Measurements from ENCODE around the gene NEB.
"Not testable (repeated sequence)": the region's sequence is repeated elsewhere in the genome, so short reads cannot be mapped to it uniquely, and the experiment has no call there.

The NEB gene

DNA sequence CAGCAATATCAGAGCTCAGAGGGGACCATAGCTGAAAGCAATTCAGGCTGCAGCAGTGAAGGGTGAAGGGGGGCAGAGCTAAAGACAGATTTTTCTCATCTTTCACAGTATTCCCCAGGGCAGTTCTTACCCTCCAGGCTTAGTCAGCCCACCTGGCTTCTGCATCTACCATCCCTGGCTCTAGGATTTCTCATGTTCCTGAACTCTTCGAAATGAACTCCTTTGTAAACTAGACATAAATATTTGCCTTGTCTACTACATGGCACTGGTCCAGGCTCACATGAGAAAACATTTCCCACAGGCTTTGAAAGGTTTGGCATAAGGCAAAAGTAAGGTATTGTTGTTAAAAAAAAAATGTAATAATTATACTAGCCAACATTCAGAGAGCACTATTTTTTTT lies 23.6 kb upstream of the NEB start:
- DNase-seq: peak; percentile 25

- no peak for DNase-seq
Measured at GRCh38 chr2:151756820-151757219, 22.5 kb upstream of the NEB start.

GRCh38 chr2:151754253-151754897 lies 20.1 kb upstream of the NEB start:
- no peak for DNase-seq

- no peak for DNase-seq
Measured at GRCh38 chr2:151753540-151753939, 19.3 kb upstream of the NEB start.

GRCh38 chr2:151745261-151745660 lies 11.0 kb upstream of the NEB start:
- not testable (repeated sequence) for DNase-seq

DNA sequence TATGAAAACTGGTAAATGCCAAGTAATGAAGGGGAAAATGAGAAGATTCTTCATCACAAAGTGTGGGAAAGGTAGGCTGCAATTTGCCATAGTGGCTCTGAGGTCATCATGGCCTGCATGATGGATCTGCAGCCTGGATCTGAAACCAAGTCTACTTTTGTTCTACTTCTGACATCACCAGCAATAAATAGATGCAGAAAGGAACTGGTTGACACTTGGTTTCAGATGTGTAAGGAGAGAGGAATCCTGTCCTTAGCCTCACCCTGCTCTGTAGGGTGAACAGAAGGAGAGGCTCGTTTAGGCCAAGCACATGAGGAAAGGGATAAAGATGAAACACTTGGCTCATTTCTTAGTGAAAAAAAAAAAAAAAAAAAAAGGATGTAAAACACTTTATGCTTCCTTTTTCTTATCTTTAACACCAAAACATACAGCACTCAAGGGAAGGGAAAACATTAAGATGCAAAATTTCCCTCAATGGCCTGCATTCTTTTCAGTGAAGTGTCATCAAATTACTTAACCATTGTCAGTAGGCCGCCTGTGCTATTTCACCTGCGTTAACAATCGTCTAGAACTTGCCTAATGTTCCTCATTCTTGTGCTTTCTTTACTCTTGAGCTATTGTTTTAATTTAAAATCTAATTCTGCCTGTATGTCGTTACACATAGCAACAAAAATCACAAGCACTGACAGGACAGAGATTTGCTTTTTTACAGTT lies 3.9 kb downstream of the NEB start:
- no peak for DNase-seq

GRCh38 chr2:151729837-151730236 lies 4.4 kb downstream of the NEB start:
- DNase-seq: no peak

DNA sequence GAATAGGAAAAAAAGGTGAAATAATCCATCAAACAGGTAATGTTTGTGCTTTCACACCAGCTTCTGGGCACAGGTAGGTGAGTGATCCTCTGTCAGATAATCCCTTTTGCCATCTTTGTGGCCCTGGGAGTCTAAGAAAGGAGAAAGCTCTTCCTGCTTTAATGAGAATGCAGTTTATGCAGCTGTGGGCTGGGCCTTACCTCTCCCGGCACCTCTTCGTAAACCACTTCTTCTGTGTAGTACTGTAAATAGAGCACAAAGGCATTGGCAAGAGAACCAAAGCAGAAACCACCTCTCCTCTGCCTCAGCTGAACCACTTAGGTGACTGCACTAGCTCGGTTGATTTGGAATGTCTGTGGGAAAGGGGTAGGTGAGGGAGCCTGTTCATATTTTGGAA lies 4.9 kb downstream of the NEB start:
- DNase-seq: no peak

- DNase-seq: peak; percentile 0
Measured at GRCh38 chr2:151728804-151729414, 5.4 kb downstream of the NEB start.

DNA sequence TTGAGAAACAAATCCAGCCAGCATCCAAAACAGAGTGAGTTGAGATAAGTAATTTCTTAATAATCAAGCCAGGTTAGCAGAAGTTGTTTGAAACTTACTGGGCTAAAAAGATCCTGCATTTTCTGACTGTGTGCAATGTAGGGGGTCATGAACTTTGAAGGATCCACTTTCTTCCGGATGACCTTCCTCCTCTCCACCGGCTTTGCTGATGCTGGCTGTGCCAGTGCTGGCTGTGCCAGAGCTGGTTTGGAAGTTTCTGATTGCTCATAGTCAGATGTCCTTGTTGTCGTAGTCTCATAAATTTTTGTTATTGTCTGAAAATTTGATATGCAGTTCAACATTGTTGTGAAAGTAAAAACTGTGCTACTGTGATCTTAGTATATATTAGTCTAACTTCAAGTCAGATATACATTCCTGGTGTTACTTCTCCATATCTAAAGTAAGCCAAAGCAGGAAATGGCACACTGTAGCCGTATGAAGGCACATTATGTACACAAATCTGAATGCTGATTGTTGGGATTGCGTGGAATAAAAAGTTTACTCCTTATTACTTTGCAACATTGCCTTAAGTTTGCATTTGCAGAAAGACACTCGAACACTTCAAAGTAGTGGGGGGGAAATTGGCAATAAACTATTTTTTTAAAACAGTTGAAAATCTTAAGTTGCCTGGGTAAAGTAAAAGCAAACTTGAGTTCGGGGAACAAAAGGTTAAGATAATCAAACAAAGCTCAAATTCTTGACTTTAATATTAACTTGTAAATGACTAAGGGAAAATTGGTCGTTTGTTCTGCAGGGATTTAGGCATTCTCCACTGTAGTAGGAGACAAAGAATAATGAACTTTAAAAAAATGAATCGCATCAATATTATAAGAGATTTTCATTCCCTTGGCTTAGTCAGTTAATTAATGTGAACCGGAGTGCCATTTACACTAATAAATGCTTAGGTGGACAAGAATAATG lies 6.4 kb downstream of the NEB start:
- peak; percentile 23 for DNase-seq

DNA sequence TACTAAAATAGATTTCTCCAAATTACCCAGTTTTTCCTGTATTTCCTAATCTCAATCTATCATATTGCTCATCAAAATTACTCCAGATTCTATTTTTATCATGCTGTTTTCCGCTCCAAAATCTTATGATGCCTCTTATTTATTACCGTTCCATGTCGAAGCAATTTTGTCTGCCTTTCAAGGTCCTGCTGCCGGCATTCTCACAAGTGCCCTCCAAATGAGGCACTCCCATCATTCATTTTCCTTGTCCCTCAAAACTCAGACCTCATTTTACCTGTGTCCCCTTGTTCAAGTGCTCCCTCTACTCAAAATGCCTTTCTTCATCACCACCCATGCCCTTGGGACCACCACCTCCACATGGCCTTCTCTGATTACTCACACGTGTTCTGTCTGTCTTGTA lies 13.1 kb downstream of the NEB start:
- no peak for DNase-seq

- no peak for DNase-seq
Measured at GRCh38 chr2:151720521-151720920, 13.8 kb downstream of the NEB start.

DNA sequence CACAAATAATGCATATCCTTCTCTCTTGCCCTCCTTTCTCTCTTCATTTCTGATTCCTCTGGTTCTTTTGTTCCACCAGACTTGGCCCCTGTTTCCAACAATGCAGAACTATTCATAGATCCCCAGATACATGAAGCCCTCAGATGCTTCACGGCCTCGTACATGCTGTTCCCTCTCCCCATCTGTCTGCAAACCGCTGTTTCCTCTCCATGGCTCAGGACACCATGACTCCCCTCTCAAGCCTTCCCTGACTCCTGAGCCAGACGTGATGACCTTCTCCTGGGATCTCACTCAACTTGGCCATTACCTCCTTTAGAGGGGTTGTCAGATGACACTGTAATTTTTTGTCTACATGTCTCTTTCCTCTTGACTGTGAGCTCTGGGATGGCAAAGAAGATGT lies 15.5 kb downstream of the NEB start:
- DNase-seq: no peak

GRCh38 chr2:151718247-151718646 lies 16.0 kb downstream of the NEB start:
- no peak for DNase-seq

GRCh38 chr2:151716721-151717120 lies 17.6 kb downstream of the NEB start:
- no peak for DNase-seq

DNA sequence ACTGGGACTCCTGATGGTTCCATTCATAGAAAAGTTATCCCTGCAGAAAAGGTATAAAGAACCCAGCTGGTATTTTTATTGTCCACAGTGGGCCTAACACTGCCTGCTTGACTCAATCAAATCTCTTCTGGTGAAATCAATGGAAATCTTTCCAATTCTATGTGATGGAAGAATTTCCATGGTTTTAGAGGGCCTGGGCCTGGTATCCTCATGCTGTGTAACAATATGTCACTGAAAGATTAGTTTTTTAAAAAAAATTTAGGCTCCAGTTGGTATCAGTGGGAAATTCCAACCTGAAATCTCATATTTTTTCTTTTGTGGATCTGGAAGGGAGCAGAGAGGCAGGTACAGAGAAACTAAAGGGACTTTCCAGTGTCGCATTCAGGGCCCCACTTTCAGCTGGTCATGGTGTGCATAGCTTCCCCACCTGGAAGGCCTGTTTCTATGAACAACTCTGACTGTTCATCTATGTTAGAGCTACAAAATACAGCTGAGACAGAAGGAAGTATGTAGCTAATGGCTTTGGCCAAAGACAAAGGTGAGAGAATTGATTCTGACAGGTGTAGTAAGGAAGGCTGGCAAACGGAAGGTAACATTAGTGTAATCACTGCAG lies 20.9 kb downstream of the NEB start:
- no peak for DNase-seq

- no peak for DNase-seq
Measured at GRCh38 chr2:151711025-151711424, 23.3 kb downstream of the NEB start.

DNA sequence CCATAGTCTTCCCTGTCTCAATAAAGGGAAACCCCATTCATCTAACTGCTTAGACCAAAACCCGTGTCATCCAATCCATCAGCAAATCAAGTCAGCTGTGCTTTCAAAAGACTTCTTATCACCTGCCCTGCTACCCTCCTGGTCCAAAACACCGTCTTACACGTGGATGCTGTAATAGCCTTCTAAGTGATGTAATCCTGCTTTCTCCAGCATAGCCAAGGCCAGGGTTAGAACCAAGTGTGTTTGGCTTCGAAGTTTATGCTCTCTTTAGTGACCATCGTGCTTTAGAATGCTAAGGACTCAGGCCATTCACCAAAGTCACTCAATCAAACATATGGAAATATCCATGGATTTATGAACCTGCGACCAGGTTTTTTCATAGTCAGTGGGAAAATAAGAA lies 25.5 kb downstream of the NEB start:
- DNase-seq: no peak

GRCh38 chr2:151707857-151708256 lies 26.4 kb downstream of the NEB start:
- no peak for DNase-seq

GRCh38 chr2:151704480-151704961 lies 29.8 kb downstream of the NEB start:
- not testable (repeated sequence) for DNase-seq

- not testable (repeated sequence) for DNase-seq
Measured at GRCh38 chr2:151698134-151698533, 36.1 kb downstream of the NEB start.

DNA sequence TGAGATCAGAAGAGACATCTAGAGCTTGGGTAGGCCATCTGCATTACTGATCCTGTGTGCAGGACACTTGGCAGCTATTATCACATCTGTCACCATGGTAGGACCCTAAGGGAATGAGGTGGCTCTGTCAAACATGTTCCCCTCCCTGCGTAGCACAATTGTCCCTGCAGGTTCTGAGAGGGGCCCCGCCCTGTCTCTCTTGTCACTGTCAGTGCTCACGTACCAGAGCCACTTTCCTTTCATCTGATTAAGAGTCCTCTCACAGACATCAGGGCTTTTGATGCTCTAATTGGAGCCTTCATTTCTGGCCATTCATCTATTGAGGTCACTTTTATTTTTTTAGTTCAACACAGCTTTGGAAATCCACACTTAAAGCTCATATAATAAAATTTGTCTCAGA lies 38.5 kb downstream of the NEB start:
- DNase-seq: no peak

DNA sequence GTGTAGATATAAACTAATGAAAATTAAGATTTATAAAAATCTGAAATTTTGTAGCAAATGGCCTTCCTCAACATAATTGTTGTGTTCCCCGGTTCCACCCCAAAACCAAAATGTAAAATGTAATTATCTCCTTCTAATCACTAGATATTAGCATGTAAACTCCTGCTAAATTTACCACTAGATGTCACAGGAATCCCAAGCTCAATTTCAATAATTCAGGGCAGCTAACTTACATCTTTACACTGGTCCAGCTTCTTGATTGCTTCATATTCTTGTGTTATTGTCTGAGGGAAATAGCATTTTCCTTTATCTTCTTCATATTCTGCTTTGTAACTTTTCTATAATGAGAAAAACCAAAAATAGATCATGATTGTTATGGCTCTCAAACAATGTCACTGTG lies 42.6 kb downstream of the NEB start:
- DNase-seq: no peak
